Pancreas (tissue), 10 donors: ENCODE data around the gene SMPDL3B. TPM values are rescaled to one million over a fixed set of nuclear protein-coding genes. Genes with fewer than 3 reads are reported as not detected.

Experiments
- ATAC-seq, 4 donors: fragments of 200-7000 bp; cut with Tn5 transposase; one replicate each; pipeline versions ENCODE4 v1.8.0 to v1.9.1; 2020; ENCODE audit warnings: mild to moderate bottlenecking in 4 of 4, moderate library complexity in 4 of 4
- DNase-seq, 6 donors: peaks; one replicate each; pipeline ENCODE4 v3.0.0-alpha.2; 2020
- FAIRE-seq: peaks from 2 replicates; lab custom pipeline; 2012; peaks lifted over from hg19 to GRCh38; lab: Jason Lieb, UNC
- H3K27ac ChIP-seq, 4 donors: fragments of 200-600 bp; sonication (generic); 1 replicate in 3 of 4; 2 replicates in 1 of 4; pipeline versions ENCODE4 v1.5.0 to v1.8.0; 2020
- H3K27me3 ChIP-seq, 4 donors: fragments of 200-600 bp; one replicate each; pipeline ENCODE4 v1.8.0; 2021
- H3K36me3 ChIP-seq, 3 donors: fragments of 200-600 bp; sonication (generic) in 1 of 3; one replicate each; pipeline versions ENCODE4 v1.5.0 to v1.8.0; 2020 to 2021
- H3K4me1 ChIP-seq, 3 donors: fragments of 200-600 bp; one replicate each; pipeline ENCODE4 v1.8.0; 2021
- H3K4me3 ChIP-seq, 4 donors: fragments of 200-600 bp; sonication (generic) in 2 of 4; one replicate each; pipeline versions ENCODE4 v1.5.0 to v1.8.0; 2020 to 2021
- H3K9me3 ChIP-seq, 4 donors: fragments of 200-600 bp; one replicate each; pipeline ENCODE4 v1.8.0; 2021
- CTCF ChIP-seq, 4 donors: fragments of 200-600 bp; sonication (generic) in 3 of 4; IDR thresholded peaks; one replicate each; pipeline versions ENCODE4 v1.5.0 to v1.8.0; 2021; ENCODE audit warnings: antibody characterized with exemption in 4 of 4
- WGBS, 2 donors: extraction: QIAGEN DNeasy Blood & Tissue Kit; methylation state at CpG; one replicate each; pipeline ENCODE4 v1.1.7; 2013; 5-methylcytosine and 5-hydroxymethylcytosine counted together
- intact Hi-C, 3 donors: fragments of 100-400 bp; cut with DNase I; formaldehyde crosslinking; loops; one replicate each; pipeline versions ENCODE4 v1.11.1 to v1.14.2; 2022
- polyA plus RNA-seq, 2 donors: library from polyadenylated mRNA; stranded (reverse); fragments of 200-250 nt; gene quantifications; one replicate each; pipeline ENCODE4 v1.2.3, GENCODE V29; 2013
- total RNA-seq, 6 donors: library from RNA; stranded (reverse); fragmentation: NEBNext Ultra II Directional in 4 of 6; extraction: Animal tissue kit (Norgen Biotek cat#: 25700) in 4 of 6; gene quantifications; one replicate each; pipeline versions ENCODE4 v1.2.1 to v1.2.4, GENCODE V29; 2021 to 2023
- donor health status: healthy with polysubstance abuse.
- donor health status: DM: no; HTN: no; CAD: no; lungs with moderate emphysema.
- donor health status: DM: no; HTN: no; CAD: no.
- donor health status: control.
- donor health status: control.
- donor health status: Bipolar disorder and iron deficiency.
- donor health status: DM: yes; HTN: yes; CAD: no.
- donor health status: DM: no; HTN: no; CAD: no.
- donor health status: DM: no; HTN: no; CAD: no.
- donor health status: DM: yes; HTN: yes; CAD: no.

The SMPDL3B gene
- total and polyA plus RNA-seq, 8 donors, result 9.9 to 20.4 (median 16.6) TPM

- FAIRE-seq, result no peak
- no peak for ATAC-seq
- TF ChIP-seq CTCF (IDR thresholded peaks at IDR 0.05), result no peak
- Histone ChIP-seq H3K27ac (peak overlapping the region in 2 of 4 donors; percentile 41 to 75), H3K36me3 (peaks cover 0 to 4% (median 0%) of the 10 kb centered on the region in 3 donors), H3K4me1 (no peaks in the 10 kb centered on the region), H3K9me3 (no peaks in the 10 kb centered on the region), H3K4me3 (no peak overlapping the region), H3K27me3 (no peaks in the 10 kb centered on the region)
- DNase-seq, result no peak
- intact Hi-C loops, result no loop called here
- WGBS, 2 donors, result 84 to 92% methylated on average over 3 of the region's 3 CpGs
Observed at GRCh38 chr1:27886744-27887143, 48.1 kb upstream of the SMPDL3B start.

DNA sequence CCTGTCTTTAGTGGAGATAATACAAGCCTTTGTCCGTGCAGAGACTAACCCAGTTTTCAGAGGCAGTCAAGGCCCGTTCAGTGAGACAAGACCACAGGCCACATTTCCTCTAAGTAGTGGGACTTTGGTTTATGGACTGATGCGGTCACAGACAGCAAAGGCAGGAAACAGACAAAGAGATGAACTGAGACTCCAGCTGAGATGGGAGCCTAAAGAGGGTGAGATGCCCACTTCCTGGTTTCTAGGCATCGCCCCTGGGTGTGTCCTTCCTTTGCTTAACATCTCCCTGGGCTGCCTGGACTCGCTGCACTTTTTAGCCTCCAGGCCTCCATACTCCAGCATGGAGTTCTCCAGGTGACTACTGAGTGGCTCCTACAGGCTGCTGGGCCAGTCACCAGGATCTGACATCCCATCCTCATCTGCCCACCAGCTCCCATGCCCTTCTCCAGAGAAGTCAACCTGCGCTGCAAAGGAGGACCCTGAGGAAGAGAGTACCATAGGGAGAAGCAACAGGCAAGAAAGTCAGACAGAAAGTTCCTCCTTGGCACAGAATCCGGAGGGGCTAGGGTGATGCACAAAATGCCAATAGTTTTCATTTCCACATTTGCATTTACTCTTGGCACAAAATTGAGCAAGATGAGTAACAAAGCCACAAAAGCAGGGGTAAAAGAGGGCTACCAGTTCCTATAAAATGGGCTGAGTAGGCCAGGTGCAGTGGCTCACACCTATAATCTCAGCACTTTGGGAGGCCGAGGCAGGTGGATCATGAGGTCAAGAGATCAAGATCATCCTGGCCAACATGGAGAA lies 47.4 kb upstream of the SMPDL3B start:
- ATAC-seq (peak in 1 of 4 donors; percentile 14), FAIRE-seq (no peak), DNase-seq (no peak)
- H3K4me1 ChIP-seq, result no peaks in the 10 kb centered on the region
- peaks cover 0 to 10% (median 5%) of the 10 kb centered on the region in 3 donors for H3K36me3 ChIP-seq
- peak overlapping the region in 1 of 4 donors; percentile 75 for H3K27ac ChIP-seq
- WGBS, 2 donors, result 85 to 90% methylated on average over 8 of the region's 8 CpGs
- no peak overlapping the region for H3K4me3 ChIP-seq
- H3K27me3 ChIP-seq, result no peaks in the 10 kb centered on the region
- H3K9me3 ChIP-seq, result no peaks in the 10 kb centered on the region
- intact Hi-C loops, result no loop called here
- no peak for TF ChIP-seq CTCF (IDR thresholded peaks at IDR 0.05)

GRCh38 chr1:27889506-27889905 lies 45.3 kb upstream of the SMPDL3B start:
- no peak overlapping the region for H3K4me3 ChIP-seq
- DNase-seq, result no peak
- no peaks in the 10 kb centered on the region for H3K9me3 ChIP-seq
- no peaks in the 10 kb centered on the region for H3K27me3 ChIP-seq
- no peak for ATAC-seq
- no peak for TF ChIP-seq CTCF (IDR thresholded peaks at IDR 0.05)
- H3K27ac ChIP-seq, result peak overlapping the region in 1 of 4 donors; percentile 66
- H3K36me3 ChIP-seq, result peaks cover 0 to 31% (median 20%) of the 10 kb centered on the region in 3 donors
- H3K4me1 ChIP-seq, result no peaks in the 10 kb centered on the region
- FAIRE-seq, result no peak
- intact Hi-C loops, result no loop called here
- WGBS, 2 donors, result 92 to 95% methylated on average over 3 of the region's 3 CpGs

- TF ChIP-seq CTCF (IDR thresholded peaks at IDR 0.05), result no peak
- intact Hi-C loops, result no loop called here
- 75 to 77% methylated on average over 7 of the region's 7 CpGs for WGBS, 2 donors
- H3K27ac ChIP-seq, result peak overlapping the region in 2 of 4 donors; percentile 52 to 66
- H3K27me3 ChIP-seq, result no peaks in the 10 kb centered on the region
- no peaks in the 10 kb centered on the region for H3K4me1 ChIP-seq
- no peak overlapping the region for H3K4me3 ChIP-seq
- FAIRE-seq, result no peak
- peak in 2 of 4 donors; percentile 59 to 60 for ATAC-seq
- DNase-seq, result no peak
- H3K9me3 ChIP-seq, result no peaks in the 10 kb centered on the region
- peaks cover 0 to 47% (median 20%) of the 10 kb centered on the region in 3 donors for H3K36me3 ChIP-seq
Observed at GRCh38 chr1:27891196-27891889, 43.5 kb upstream of the SMPDL3B start.
